GM12891 (cell line): Measurements from ENCODE around the gene NIPAL4.
A peak's percentile ranks its signal among the peaks of the same experiment; 100 is the strongest.

Experiments
- DNase-seq: peaks from one replicate; pipeline ENCODE4 v3.0.0; 2011; ENCODE audit warnings: low spot score; ENCODE audit not compliant: insufficient read length
- FAIRE-seq: peaks from 2 replicates; lab custom pipeline; 2011; peaks lifted over from hg19 to GRCh38; lab: Jason Lieb, UNC
- PAX5 ChIP-seq: IDR thresholded peaks from 2 replicates; pipeline ENCODE4 v1.6.1; 2011; ENCODE audit warnings: low read length, moderate library complexity, mild to moderate bottlenecking; ENCODE audit not compliant: insufficient read depth, severe bottlenecking
- POLR2A ChIP-seq: IDR thresholded peaks from 2 replicates; pipeline ENCODE4 v1.6.1; 2011; ENCODE audit warnings: low read depth, low read length, control low read depth
- POLR2AphosphoS5 ChIP-seq: IDR thresholded peaks from 2 replicates; pipeline ENCODE4 v1.6.1; 2011; ENCODE audit warnings: low read depth, low read length, control low read depth
- POU2F2 ChIP-seq: IDR thresholded peaks from 2 replicates; pipeline ENCODE4 v1.6.1; 2011; ENCODE audit warnings: low read depth, mild to moderate bottlenecking, control low read depth, low read length, moderate library complexity
- SPI1 ChIP-seq: IDR thresholded peaks from 2 replicates; pipeline ENCODE4 v1.6.1; 2011; ENCODE audit warnings: low read depth, low read length, control low read depth
- TAF1 ChIP-seq: IDR thresholded peaks from 2 replicates; pipeline ENCODE4 v1.6.1; 2011; ENCODE audit warnings: low read depth, low read length, control low read depth

Gene NIPAL4

GRCh38 chr5:157446412-157446935, 13.5 kb upstream of the NIPAL4 start:
- no peak for TF ChIP-seq POU2F2
- no peak for FAIRE-seq
- no peak for DNase-seq

GRCh38 chr5:157447201-157447637, 12.8 kb upstream of the NIPAL4 start:
- TF ChIP-seq SPI1: no peak
- no peak for TF ChIP-seq POU2F2
- TF ChIP-seq POLR2A: no peak
- TF ChIP-seq POLR2AphosphoS5: no peak
- no peak for TF ChIP-seq TAF1
- TF ChIP-seq PAX5: no peak
- FAIRE-seq (no peak), DNase-seq (no peak)

DNA sequence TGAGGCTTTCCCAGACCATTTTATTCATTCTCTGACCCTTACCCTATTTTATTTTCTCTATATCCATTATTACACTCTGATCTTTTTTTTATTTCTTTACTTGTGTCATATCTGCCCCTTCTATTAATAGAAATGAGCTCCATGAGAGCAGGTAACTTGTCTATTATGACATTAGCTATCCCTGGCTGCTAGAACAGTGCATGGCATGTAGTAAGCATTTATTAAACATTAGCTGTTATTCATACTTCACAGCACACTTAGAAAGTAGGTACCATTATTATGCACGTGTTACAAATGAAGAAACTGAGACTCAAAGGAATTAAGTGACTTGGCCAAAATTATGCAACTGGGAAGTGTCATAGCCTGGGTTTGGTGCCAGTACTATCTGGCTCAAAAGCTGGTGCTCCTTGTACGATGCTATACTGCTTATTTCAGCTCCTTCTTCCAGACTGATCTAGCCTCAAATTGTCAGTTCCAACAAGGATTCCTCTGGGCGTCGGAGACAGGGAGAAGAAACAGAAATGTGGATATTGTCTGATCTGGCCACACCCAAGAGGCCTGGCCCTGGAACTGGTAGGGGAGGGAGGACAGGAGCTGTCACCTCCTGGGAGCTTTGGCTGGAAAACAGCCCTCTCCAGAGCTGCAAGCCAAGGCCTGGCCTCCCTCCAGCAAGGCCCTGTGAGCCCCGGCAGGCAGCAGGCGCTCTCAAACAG, 10.8 kb upstream of the NIPAL4 start:
- no peak for FAIRE-seq
- no peak for DNase-seq
- TF ChIP-seq POU2F2 (no peak), POLR2A (no peak), TAF1 (no peak), SPI1 (no peak), PAX5 (no peak), POLR2AphosphoS5 (no peak)

GRCh38 chr5:157450024-157450423, 10.0 kb upstream of the NIPAL4 start:
- FAIRE-seq: no peak

GRCh38 chr5:157451806-157452205, 8.2 kb upstream of the NIPAL4 start:
- DNase-seq (no peak), FAIRE-seq (no peak)
- TF ChIP-seq POLR2A: no peak
- TF ChIP-seq PAX5: no peak
- TF ChIP-seq SPI1: no peak
- TF ChIP-seq POU2F2: no peak
- no peak for TF ChIP-seq POLR2AphosphoS5

More at GRCh38 chr5:157450024-157450423, 10.0 kb upstream of the NIPAL4 start:
- no peak for DNase-seq
- TF ChIP-seq PAX5 (no peak), POLR2A (no peak), POU2F2 (no peak), TAF1 (no peak), POLR2AphosphoS5 (no peak), SPI1 (no peak)

- DNase-seq (no peak), FAIRE-seq (no peak)
- TF ChIP-seq POU2F2: no peak
- no peak for TF ChIP-seq TAF1
- TF ChIP-seq POLR2AphosphoS5: no peak
- no peak for TF ChIP-seq PAX5
- TF ChIP-seq POLR2A: no peak
- TF ChIP-seq SPI1: no peak
Observed at GRCh38 chr5:157454273-157454672, 5.7 kb upstream of the NIPAL4 start.

DNA sequence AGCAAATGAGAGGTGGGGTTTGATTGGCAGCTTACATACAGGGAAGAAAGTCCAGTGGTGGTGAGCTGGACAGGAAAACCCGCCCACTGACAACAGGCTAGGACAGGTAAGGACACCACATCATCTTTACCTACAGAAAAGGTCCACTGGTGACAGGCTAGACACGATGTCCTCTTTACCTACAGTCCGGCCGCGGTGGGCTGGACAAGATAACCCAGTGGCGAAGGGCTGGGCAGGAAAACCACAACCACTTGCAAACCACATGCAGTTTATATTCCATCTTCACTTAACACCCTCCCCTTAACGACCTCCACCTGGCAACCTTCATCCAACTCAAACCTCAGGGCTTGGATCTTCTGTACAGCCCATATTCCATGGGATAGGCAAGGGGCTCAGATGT, 5.0 kb upstream of the NIPAL4 start:
- peak; percentile 51 for FAIRE-seq
- TF ChIP-seq TAF1 (no peak), POU2F2 (no peak), SPI1 (no peak), POLR2A (no peak), PAX5 (no peak), POLR2AphosphoS5 (no peak)

DNA sequence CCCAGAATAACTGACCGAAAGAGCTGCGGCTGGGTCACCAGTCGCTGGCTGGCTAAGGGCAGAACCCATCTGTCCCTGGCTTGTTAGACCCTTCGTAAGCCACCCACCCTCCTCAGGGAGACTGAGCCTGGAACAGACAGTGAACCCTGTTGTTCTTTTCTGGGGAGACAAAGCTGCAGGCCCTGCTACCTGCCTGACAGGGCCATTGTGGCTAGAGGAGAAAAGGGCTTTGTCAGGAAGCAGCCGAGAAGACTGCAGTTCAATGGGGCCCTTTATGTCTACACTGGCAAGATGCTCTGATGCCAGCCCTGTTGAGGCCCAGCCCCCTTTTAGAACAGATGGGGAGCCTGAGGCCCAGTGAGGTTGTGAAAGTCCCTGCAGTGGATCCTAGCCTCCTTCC, 3.7 kb upstream of the NIPAL4 start:
- FAIRE-seq (no peak), DNase-seq (no peak)
- TF ChIP-seq POLR2AphosphoS5: no peak
- TF ChIP-seq TAF1: no peak
- TF ChIP-seq POU2F2: no peak
- TF ChIP-seq PAX5: no peak
- no peak for TF ChIP-seq SPI1
- no peak for TF ChIP-seq POLR2A

More for the DNA sequence above, 5.0 kb upstream of the NIPAL4 start:
- DNase-seq: no peak

DNA sequence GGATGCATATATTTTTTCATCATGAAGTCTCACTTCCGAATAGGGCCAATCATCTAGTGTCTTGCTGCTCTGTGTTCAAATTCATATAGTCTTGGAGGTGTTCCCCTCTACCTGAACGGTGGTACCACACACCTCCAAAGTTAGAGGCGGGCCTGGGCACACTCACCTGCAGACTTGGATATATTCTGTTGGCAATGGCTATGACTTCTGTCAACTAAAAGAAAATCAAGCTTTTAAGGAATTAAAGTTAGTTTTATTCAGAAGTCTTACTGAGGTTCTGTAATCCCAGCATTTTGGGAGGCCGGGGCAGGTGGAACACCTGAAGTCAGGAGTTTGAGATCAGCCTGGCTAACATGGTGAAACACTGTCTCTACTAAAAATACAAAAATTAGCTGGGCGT, 2.6 kb upstream of the NIPAL4 start:
- FAIRE-seq (no peak), DNase-seq (no peak)
- TF ChIP-seq TAF1 (no peak), SPI1 (no peak), PAX5 (no peak), POLR2A (no peak), POU2F2 (no peak), POLR2AphosphoS5 (no peak)

GRCh38 chr5:157458835-157459234, 1.2 kb upstream of the NIPAL4 start:
- no peak for FAIRE-seq

More at GRCh38 chr5:157458835-157459234, 1.2 kb upstream of the NIPAL4 start:
- no peak for TF ChIP-seq POLR2AphosphoS5
- no peak for TF ChIP-seq SPI1
- TF ChIP-seq TAF1: no peak
- TF ChIP-seq PAX5: no peak
- no peak for TF ChIP-seq POU2F2
- TF ChIP-seq POLR2A: no peak
- DNase-seq: no peak
